SW480 (cell line): ENCODE data around the gene TMEM135.
"Not testable (repeated sequence)": the region's sequence is repeated elsewhere in the genome, so short reads cannot be mapped to it uniquely, and the experiment has no call there.

Source experiments
- DNase-seq: peaks from one replicate; pipeline ENCODE4 v3.0.0-alpha.2; 2016; ENCODE audit warnings: low spot score

TMEM135 gene

DNA sequence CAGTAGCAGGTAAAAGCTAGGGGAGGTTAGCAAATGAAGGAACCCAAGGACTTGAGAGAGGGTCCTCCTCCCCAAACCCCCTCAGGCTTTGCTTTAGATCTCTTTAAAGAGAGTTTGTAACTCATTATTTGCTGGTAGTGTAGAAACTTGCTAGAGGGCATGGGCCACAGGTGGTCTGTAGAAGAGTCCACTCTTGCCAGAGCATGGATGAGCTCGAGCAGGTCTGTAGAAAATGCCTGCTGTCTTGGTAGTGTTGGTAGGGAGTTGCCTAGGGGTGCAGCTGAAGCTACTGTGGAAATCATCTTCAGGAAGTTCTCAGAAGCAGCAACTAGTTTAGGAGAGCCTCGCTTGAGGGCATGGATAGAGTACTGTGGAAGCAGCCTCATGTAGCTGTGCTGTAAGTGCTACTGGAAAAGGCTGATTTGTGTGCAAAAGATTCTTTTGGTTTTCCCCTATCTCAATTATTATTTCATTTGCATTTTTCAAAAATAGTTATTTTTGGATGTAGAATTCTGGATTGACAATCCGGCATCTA, 104.3 kb downstream of the TMEM135 start:
- no peak for DNase-seq

DNA sequence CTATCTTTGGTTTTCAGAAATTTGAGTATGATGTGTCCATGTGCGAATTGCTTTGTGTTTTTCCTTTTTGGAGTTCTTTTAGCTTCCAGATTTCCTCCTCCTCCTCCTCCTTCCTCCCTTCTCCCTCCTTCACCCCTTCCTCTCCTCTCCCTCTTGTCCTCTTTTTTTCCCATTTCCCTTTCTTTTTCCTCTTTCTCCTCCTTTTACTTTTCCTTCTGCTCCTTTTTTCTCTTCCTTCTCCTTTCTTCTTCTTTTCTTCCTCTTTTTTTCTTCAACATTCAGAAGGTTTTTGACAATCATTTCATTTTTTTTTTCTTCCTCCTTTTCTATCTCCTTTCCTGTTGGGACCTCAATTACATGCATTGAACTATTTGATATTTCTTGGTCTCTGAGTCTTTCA, 104.9 kb downstream of the TMEM135 start:
- no peak for DNase-seq

DNA sequence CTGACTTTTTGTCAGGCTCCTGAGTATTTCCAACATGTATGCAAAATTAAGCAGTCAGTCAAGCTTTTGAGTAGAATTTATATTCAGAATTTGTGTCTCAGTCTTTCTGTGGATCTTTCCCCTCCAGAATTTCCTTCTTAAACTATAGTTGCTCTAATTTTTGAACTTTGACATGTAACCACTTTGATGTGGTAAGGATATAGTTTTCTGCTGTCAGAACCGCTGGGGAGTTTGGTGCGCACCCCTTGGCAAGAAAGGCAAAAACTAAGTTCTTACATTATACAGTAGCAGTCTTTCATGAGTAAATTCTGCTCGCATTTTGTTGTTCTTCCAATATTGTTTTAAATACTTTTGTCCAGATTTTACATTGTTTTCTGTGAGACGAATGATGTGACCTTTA, 105.9 kb downstream of the TMEM135 start:
- peak; percentile 24 for DNase-seq

DNA sequence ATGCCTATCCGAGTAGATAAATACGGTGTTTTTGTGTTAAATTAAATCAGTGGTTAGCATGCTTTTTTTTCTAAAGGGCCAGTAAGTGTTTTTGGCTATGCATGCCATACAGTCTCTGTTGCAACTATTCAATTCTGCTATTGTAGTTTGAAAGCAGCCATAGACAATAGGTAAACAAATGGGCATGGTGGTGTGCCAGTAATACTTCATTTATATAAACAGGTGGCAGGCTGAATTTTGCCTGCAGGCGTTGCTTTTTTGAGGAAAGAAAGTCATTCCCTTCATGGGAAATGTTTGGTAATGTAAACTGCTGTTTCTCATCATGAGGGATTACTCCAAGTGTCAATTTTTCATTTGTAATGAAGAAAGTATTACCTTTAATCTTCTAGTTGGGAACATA, 106.5 kb downstream of the TMEM135 start:
- peak; percentile 6 for DNase-seq

DNA sequence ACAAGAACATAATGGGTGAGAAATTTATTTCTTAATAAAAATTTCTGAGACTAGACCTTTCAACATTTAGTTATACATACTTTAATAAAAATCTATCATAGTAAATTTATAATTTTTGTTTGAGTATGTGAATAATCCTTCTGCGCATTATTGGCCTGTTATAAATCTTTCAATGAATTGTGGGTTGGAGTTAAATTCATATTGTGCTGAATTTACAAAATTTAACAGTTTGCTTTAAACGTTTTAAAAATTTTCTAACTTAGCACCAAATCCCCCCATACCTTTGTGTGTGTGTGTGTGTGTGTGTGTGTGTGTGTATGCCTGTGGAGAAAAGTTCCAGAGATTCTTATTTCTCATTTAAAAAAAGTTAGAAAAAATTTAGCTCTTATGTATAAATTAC, 111.0 kb downstream of the TMEM135 start:
- DNase-seq, result no peak

DNA sequence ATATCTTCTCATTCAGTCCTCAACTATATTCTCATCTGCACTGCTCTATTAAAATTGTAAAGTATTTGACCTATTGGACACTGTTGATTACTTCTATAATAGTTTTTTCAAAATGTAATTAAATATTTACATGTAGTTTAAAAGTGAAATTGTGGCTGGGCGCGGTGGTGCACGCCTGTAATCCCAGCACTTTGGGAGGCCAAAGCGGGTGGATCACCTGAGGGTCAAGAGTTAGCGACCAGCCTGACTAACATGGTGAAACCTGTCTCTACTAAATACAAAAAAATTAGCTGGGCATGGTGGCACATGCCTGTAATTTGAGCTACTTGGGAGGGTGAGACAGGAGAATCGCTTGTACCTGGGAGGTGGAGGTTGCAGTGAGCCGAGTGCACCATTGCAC, 112.0 kb downstream of the TMEM135 start:
- DNase-seq, result not testable (repeated sequence)

DNA sequence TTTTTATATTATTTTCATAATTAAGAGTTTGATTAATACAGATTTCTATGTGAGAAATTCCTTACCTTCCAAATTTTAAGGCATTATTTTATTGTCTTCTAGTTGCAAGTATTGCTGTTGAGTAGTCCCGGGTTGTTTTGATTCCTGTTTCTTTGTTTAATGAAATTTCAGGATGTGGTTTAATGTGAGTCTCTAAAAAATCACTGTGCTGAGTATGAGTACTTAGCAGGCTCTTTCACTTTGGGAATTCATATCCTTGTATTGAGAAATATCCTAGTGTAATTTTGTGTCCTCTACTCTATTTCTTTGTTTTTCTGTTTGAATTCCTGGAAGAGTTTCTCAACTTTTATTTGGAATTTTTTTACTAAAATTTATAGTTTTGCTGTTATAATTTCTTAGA, 113.2 kb downstream of the TMEM135 start:
- no peak for DNase-seq

DNA sequence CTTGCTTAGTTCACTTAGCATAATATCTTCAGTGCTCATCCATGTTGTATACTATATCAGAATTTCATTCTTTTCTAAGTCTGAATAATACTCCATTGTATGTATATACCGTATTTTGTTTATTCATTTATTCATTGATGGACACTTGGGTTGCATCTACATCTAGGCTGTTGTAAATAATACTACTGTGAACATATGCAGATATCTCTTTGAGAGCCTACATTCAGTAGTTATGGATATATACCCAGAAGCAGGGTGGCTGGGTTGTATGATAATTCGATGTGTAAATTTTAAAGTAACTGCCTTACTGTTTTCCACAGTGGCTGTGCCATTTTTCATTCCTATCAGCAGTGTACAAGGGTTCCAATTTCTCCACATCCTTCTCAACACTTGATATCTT, 116.5 kb downstream of the TMEM135 start:
- no peak for DNase-seq

DNA sequence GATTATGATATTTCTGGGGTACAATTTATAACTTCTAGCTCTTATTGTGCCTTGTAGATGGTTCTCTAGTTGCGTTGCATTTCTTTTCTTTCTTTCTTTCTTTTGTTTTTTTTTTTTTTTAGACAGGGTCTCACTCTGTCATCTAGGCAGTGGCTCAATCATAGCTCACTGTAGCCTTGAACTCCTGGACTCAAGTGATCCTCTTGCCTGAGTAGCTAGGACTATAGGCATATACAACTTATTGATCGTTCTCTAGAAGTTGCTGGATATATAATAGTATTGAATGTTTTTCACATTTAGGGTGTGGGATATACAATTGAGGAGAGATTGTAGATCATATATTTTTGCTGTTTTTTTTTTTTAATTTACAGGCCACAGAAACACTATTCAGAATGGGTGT, 119.2 kb downstream of the TMEM135 start:
- DNase-seq, result no peak

DNA sequence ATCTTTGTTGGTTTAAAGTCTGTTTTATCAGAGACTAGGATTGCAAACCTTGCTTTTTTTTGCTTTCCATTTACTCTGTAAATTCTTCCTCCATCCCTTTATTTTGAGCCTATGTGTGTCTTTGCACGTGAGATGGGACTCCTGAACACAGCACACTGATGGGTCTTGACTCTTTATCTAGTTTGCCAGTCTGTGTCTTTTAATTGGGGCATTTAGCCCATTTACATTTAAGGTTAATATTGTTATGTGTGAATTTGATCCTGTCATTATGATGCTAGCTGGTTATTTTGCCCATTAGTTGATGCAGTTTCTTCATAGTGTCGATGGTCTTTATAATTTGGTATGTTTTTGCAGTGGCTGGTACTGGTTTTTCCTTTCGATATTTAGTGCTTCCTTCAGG, 131.3 kb downstream of the TMEM135 start:
- not testable (repeated sequence) for DNase-seq

DNA sequence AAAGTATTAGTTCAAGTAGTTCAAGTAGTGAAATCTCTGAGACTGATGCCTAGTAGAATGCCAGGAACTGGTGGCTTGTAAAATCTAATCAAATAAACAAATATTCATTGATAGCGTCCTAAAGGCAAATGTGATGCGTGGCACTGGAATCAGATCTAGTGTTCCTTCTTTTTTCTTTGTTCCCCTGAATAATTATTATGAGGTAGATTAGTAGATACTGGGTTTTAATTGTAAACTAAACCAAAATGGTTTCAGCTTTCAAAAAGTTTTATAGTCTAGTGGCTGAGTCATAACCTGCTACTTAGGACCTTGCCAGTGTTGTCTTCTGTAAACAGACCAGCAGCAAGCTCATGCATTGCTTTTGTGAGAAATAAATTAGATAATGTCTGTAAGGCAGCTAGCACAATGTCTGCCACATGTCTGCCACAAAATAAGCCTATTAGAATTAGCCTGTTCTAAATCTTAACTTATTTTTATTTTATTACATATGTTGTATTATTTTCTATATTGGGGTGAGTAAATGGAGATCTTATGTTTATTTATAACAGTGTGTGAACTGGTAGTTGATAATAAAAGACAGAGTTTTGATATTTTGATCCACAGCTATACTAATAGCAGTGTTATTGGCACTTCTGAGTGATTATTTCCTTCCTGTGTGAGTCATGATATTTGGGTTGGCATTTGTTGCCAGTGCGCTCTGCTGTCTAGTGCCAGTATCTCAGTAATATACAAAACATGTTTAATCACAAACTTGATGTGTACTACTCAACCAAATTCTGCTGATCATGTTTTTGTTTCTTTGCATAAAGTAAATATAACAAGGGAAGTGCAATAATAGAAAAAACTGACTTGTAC, 135.7 kb downstream of the TMEM135 start:
- DNase-seq, result peak; percentile 83

DNA sequence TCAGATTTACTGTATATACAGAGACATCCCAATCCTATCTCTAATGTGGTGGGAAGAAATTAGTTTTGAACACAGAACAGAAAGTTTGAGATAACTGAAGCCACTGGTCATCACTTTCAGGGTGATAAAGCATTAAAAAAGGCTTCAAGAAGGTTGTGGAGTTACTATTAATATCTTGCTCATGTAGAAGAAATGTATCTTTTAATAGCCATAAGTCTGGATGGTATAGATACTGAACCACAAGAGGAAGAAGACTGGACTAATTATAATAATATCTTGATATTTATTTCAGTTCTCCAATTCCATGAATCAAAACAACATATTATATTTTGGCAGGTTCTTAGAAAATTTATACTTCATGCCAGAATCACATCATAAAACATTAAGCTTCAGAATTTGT, 137.1 kb downstream of the TMEM135 start:
- DNase-seq, result no peak

DNA sequence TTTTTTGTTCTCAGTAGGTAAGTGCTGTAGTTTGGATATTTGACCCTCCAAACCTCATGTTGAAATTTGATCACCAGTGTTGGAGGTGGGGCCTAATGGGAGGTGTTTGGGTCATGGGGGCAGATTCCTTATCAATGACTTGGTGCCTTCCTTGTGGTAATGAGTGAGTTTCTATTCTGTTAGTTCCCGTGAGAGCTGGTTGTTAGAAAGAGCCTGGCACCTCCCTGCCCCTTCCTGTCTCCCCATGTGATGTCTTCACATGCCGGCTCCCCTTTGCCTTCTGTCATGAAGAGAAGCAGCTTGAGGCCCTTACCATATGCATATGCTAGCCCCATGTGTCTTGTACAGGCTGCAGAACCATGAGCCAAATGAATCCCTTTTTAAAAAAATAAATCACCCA, 138.3 kb downstream of the TMEM135 start:
- peak; percentile 68 for DNase-seq

DNA sequence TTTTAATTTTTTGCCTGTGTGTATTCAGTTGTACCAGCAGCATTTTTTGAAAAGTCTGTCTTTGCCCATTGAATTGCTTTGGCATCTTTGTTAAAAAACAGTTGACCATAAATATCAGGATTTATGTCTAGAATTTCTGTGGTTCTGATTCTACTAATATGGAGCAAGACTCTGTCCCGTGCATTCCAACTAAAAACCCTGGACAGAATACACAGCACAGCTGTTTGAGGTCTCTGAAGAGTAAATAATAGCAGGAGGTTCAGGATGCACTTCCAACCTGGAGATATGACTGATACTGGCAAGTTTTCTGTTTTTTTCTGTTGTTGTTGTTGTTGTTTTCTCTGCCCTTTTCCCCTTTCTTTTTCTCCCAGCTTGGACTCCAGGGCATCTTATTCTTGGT, 141.9 kb downstream of the TMEM135 start:
- no peak for DNase-seq

DNA sequence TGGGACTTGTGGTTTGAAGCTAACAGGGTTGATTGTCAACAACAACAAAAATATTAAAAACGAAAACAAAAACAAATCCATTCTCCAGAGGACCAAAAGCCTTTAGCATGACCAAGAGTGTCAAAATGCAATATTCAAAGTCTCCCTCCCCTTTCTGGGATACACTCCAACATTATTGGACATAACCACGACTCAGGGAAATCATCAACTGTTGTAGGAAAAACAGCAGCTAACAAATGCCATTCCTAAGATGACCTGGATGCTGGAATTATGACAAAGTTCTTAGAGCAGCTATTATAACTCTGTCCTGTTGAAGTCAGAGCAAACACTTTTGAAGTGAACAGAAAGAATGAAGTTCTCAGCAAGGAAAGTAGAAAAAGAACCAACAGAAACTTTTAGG, 143.0 kb downstream of the TMEM135 start:
- DNase-seq, result no peak

DNA sequence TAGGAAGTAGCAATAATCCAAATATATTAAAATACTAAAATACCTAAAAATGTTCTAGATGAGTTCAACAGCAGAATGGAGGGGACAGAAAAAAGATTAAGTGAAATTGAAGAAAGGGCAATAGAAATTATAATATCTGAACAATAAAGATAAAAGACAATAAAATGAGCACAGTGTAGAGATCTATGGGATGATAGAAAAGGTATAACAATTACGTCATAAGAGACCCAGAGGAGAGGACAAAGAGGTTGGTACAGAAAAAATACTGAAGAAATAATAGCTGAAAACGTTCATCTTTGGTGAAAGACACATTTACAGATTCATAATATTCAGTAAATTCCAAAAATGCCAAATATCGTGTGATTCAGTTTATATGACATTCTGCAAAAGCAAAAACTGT, 143.4 kb downstream of the TMEM135 start:
- no peak for DNase-seq

DNA sequence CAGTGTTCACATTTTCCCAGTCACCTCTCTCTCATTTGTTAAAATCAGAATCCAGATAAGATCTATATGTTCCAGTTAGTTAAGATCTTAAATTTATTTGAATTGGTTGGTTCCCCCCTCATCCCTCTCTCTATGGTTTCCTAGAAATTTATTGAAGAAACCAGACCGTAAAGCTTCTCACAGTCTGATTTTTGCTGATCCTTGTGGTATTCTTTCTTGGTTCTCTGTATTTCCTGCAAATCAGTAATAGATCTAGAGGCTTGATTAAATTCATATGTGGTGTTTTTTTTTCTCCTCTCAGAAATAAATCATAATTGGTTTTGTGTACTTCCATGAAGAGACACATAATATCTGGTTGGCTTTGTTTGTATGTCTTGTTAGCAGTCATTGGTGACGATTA, 147.5 kb downstream of the TMEM135 start:
- no peak for DNase-seq

DNA sequence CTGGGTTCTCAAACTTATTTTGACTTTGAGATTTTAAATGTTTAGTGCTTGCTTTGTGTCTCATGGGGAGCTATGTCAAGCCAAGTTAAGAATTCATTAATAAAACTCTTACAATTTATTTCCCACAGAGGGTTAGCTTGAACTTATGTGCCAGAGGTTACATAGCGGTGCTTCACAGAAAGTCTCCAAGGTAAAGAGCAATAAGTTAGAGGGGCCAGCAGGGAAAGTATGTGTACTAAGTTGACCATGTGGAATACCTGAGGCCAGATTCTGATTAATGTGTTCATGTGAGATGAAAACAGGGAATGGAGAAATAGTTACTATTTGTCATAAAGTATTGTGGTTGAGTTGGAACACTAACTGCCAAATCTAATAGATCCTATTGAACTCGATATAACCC, 149.3 kb downstream of the TMEM135 start:
- no peak for DNase-seq

DNA sequence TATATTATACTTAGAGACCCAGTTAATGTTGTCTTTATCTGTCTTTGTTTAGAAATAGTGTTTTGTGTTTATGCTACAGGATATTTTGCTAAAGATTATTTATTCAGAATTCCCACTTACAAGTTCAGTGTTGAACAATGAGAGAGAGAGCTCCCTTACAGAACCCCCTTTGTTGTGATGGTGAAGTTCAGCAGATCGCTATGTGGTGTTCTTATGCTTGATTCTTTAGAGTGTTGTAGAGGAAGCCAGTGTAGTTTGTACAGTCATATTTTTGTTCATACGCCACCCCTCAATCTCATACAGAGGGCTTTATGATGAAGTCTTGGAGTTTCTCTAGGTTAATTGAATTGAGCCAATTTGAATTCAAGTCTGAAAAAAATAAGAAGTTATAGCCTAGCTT, 150.2 kb downstream of the TMEM135 start:
- DNase-seq, result no peak

DNA sequence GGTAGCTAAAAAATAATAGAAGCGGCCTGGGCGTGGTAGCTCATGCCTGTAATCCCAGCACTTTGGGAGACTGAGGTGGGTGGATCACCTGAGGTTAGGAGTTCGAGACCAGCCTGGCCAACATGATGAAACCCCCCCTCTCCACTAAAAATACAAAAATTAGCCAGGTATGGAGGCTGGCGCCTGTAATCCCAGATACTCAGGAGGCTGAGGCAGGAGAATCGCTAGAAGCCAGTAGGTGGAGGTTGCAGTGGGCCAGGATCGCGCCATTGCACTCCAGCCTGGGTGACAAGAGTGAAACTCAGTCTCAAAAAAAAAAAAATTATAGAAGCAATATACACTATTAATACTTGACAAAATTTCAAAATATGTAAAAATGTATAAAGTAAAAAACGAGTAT, 150.7 kb downstream of the TMEM135 start:
- not testable (repeated sequence) for DNase-seq

DNA sequence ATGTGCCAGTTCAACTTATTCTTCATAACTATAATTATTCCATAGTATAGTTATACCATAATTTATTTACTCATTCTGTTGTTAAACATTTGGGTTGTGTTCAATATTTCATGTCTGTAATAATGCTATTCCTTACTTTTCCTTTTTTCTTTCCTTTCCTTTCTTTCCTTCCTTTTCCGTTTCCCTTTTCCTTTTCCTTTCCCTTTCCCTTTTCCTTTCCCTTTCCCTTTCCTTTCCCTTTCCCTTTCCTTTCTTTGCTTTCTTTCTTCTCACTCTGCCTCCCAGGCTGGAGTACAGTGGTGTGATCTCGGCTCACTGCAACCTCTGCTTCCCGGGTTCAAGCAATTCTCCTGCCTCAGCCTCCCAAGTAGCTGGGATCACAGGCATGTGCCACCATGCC, 151.2 kb downstream of the TMEM135 start:
- not testable (repeated sequence) for DNase-seq

DNA sequence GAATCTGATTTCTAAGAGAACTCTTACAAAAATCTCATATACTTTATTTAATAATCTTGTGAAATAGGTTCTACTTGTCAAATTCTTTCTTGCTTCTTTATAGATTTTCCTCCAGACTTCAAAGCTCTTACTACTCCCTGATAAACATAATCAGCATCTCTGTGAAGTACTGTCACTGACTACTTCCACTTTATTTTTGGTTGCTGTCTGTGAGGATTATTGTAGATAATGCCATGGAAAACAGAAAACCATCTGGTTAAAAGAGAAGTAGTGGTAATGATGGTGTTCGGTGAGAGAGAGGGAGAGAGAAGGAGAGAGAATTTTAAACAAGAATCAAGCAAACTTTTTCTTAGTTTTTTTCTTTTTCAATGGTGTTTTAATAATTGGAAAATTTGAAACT, 152.3 kb downstream of the TMEM135 start:
- DNase-seq, result no peak

DNA sequence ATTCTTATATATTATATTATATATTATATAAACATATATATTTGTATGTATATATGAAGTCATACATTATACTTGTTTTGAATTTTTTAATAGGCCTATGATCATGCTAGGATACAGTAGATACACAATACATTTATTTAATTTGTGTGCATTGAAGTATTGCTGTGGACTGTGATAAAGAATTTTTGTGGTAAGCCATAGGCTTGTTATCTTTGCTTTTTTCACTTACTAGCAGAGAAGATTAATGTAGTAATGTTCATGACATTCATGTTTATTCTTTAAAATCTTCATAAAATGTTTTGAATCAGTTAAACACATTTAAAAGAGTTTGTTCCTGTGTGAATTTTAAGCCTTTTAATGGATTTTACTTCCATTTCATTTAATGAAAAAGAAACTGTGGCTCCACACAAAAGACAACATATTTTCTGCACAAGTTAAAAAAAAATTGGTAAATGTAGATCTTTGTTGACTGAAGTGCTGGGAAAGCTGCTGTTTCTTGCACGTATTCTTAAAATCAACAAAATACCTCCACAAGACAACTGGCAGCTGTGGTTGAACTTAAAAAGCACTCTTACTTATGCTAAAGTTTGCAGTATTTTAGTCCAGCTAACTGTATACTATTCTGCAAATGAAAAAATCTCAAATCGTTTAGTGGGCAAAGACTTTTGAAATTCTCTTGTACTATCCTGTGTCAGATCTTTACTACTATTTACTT, 156.2 kb downstream of the TMEM135 start:
- no peak for DNase-seq
